Thyroid gland (tissue), 4 donors: ENCODE data around the gene GABRE.

Experiments
- CTCF ChIP-seq, 6 experiments: fragments of 200-600 bp in 3 of 6; fragments of 450-650 bp in 3 of 6; sonication (generic) in 3 of 6; IDR thresholded peaks; one replicate each; pipeline ENCODE4 v1.5.1; 2016 to 2019; ENCODE audit warnings: antibody characterized with exemption in 6 of 6, mild to moderate bottlenecking in 2 of 6, inconsistent platforms in 1 of 6, moderate library complexity in 1 of 6
- POLR2A ChIP-seq, 2 donors: fragments of 450-650 bp; IDR thresholded peaks; one replicate each; pipeline ENCODE4 v1.6.1; 2017; ENCODE audit warnings: antibody characterized with exemption in 2 of 2, mild to moderate bottlenecking in 2 of 2, moderate library complexity in 1 of 2

- TF ChIP-seq CTCF (IDR thresholded peaks at IDR 0.05) (no peak), POLR2A (IDR thresholded peaks at IDR 0.05) (no peak)
Observed at GRCh38 chrX:152020888-152021287, 46.4 kb upstream of the GABRE start.
